Measurements from ENCODE around the gene ARL6IP4.

- TF ChIP-seq CTCF (IDR thresholded peaks at IDR 0.05) (no peak), POLR2A (IDR thresholded peaks at IDR 0.05) (no peak)
Observed at GRCh38 chr12:122995503-122996187, 15.2 kb downstream of the ARL6IP4 start.

Data from lower leg skin (tissue), 3 donors.